H1 (cell line): ENCODE results near the gene DPH6. TPM values are rescaled to one million over a fixed set of nuclear protein-coding genes. Genes with fewer than 3 reads are reported as not detected.

ENCODE experiments used
- CTCF ChIA-PET: fragments of 300-600 bp; sonication (Branson Sonifier 250); formaldehyde crosslinking; loops from one replicate; lab custom pipeline; 2021; ENCODE audit not compliant: partially characterized antibody; lab: Charles Lee
- POLR2A ChIA-PET: fragments of 300-600 bp; sonication (Branson Sonifier 250); formaldehyde crosslinking; loops from one replicate; lab custom pipeline; 2021; ENCODE audit warnings: inconsistent platforms; ENCODE audit not compliant: partially characterized antibody; lab: Charles Lee
- DNase-seq, 2 experiments: peaks; one replicate each; pipeline versions ENCODE4 v3.0.0 to v3.0.0-alpha.2; 2010 to 2022; ENCODE audit warnings: low spot score in 2 of 2, low read depth in 1 of 2, mixed read lengths in 1 of 2
- FAIRE-seq: peaks from 2 replicates; lab custom pipeline; 2011; peaks lifted over from hg19 to GRCh38; lab: Jason Lieb, UNC
- H2AFZ ChIP-seq: 2 replicates; pipeline ENCODE4 v1.8.1; 2012; ENCODE audit warnings: low read length, inconsistent platforms
- H2AK5ac ChIP-seq: 2 replicates; pipeline ENCODE4 v1.6.1; 2013; ENCODE audit warnings: low read depth, low read length
- H2BK120ac ChIP-seq: replicated peaks from 2 replicates; pipeline ENCODE3; 2013; ENCODE audit warnings: low read depth, low read length, inconsistent platforms
- H2BK12ac ChIP-seq: 2 replicates; pipeline ENCODE4 v1.6.1; 2013; ENCODE audit warnings: low read depth, low read length
- H2BK15ac ChIP-seq: 2 replicates; pipeline ENCODE4 v1.6.1; 2013; ENCODE audit warnings: low read length
- H2BK20ac ChIP-seq: 2 replicates; pipeline ENCODE4 v1.6.1; 2013; ENCODE audit warnings: low read length
- H2BK5ac ChIP-seq: 2 replicates; pipeline ENCODE4 v1.6.1; 2013; ENCODE audit warnings: low read depth, low read length
- H3K14ac ChIP-seq: 2 replicates; pipeline ENCODE4 v1.6.1; 2013; ENCODE audit warnings: inconsistent platforms; ENCODE audit not compliant: insufficient read length
- H3K18ac ChIP-seq: 2 replicates; pipeline ENCODE4 v1.6.1; 2013; ENCODE audit warnings: low read length; ENCODE audit errors: extremely low read depth
- H3K23ac ChIP-seq: 2 replicates; pipeline ENCODE4 v1.6.1; 2013; ENCODE audit warnings: inconsistent platforms; ENCODE audit not compliant: insufficient read length
- H3K23me2 ChIP-seq: 2 replicates; pipeline ENCODE4 v1.6.1; 2013; ENCODE audit warnings: low read depth, low read length
- H3K27ac ChIP-seq: 2 replicates; pipeline ENCODE4 v1.6.1; 2011; ENCODE audit warnings: low read depth, low read length, inconsistent platforms
- H3K27me3 ChIP-seq, 4 experiments: replicated peaks in 1 of 4; 1 replicate in 1 of 4; 2 replicates in 3 of 4; pipeline versions ENCODE4 v1.6.1 to v1.8.1; 2011 to 2013; ENCODE audit warnings: low read length in 3 of 4, mild to moderate bottlenecking in 3 of 4, inconsistent platforms in 2 of 4, mixed read lengths in 2 of 4, moderate library complexity in 1 of 4; ENCODE audit not compliant: control insufficient read depth in 3 of 4, insufficient read depth in 3 of 4; ENCODE audit errors: extremely low read depth in 1 of 4
- H3K36me3 ChIP-seq, 4 experiments: 2 replicates each; pipeline versions ENCODE4 v1.6.1 to v1.8.1; 2011 to 2013; ENCODE audit warnings: mild to moderate bottlenecking in 4 of 4, low read length in 3 of 4, moderate library complexity in 2 of 4, control low read depth in 1 of 4, inconsistent platforms in 1 of 4; ENCODE audit not compliant: insufficient read depth in 4 of 4, control insufficient read depth in 2 of 4
- H3K4ac ChIP-seq: replicated peaks from 2 replicates; pipeline ENCODE3; 2013; ENCODE audit warnings: low read length, low read depth, mixed read lengths, inconsistent platforms; ENCODE audit not compliant: insufficient read length
- H3K4me1 ChIP-seq, 4 experiments: replicated peaks in 1 of 4; 1 replicate in 1 of 4; 2 replicates in 3 of 4; pipeline versions ENCODE4 v1.6.1 to v1.8.1; 2011 to 2013; ENCODE audit warnings: low read length in 3 of 4, inconsistent platforms in 2 of 4, mixed read lengths in 1 of 4; ENCODE audit not compliant: insufficient read depth in 4 of 4, control insufficient read depth in 3 of 4
- H3K4me2 ChIP-seq, 2 experiments: 2 replicates each; pipeline versions ENCODE4 v1.6.1 to v1.8.1; 2011 to 2013; ENCODE audit warnings: low read depth in 2 of 2, low read length in 2 of 2, control low read depth in 1 of 2, inconsistent platforms in 1 of 2, mild to moderate bottlenecking in 1 of 2; ENCODE audit not compliant: insufficient read depth in 1 of 2
- H3K4me3 ChIP-seq, 4 experiments: fragments of 200-600, 300-600 bp in 1 of 4; sonication (generic), shearing (Covaris generic), sonication (Bioruptor Twin) in 1 of 4; 2 replicates each; pipeline versions ENCODE4 v1.5.1 to v1.8.1; 2011 to 2016; ENCODE audit warnings: low read length in 4 of 4, low read depth in 3 of 4, control low read depth in 2 of 4, inconsistent platforms in 2 of 4, mild to moderate bottlenecking in 2 of 4, mixed read lengths in 1 of 4, moderate library complexity in 1 of 4; ENCODE audit not compliant: insufficient read depth in 2 of 4; ENCODE audit errors: extremely low read depth in 1 of 4
- H3K56ac ChIP-seq: replicated peaks from 2 replicates; pipeline ENCODE3; 2013; ENCODE audit warnings: low read depth, mild to moderate bottlenecking, mixed read lengths, low read length, inconsistent platforms; ENCODE audit not compliant: insufficient read length
- H3K79me1 ChIP-seq: 2 replicates; pipeline ENCODE4 v1.6.1; 2013; ENCODE audit warnings: low read depth, low read length, control low read depth
- H3K79me2 ChIP-seq, 2 experiments: 2 replicates each; pipeline versions ENCODE4 v1.6.1 to v1.8.1; 2012 to 2013; ENCODE audit warnings: low read length in 2 of 2, mild to moderate bottlenecking in 2 of 2, inconsistent platforms in 1 of 2; ENCODE audit not compliant: insufficient read depth in 2 of 2, control insufficient read depth in 1 of 2
- H3K9ac ChIP-seq, 4 experiments: replicated peaks in 1 of 4; 1 replicate in 1 of 4; 2 replicates in 3 of 4; pipeline versions ENCODE4 v1.6.1 to v1.8.1; 2011 to 2013; ENCODE audit warnings: low read depth in 3 of 4, low read length in 3 of 4, control low read depth in 2 of 4, mild to moderate bottlenecking in 2 of 4, moderate library complexity in 2 of 4, inconsistent platforms in 1 of 4; ENCODE audit errors: extremely low read depth in 1 of 4
- H3K9me3 ChIP-seq, 2 experiments: 2 replicates each; pipeline versions ENCODE4 v1.6.1 to v1.8.1; 2012 to 2013; ENCODE audit warnings: mild to moderate bottlenecking in 2 of 2, moderate library complexity in 2 of 2, control low read depth in 1 of 2, inconsistent platforms in 1 of 2, low read depth in 1 of 2, low read length in 1 of 2, mixed read lengths in 1 of 2; ENCODE audit not compliant: insufficient read depth in 2 of 2
- H4K20me1 ChIP-seq, 2 experiments: replicated peaks in 1 of 2; 2 replicates each; pipeline versions ENCODE3 to v1.8.1; 2011 to 2013; ENCODE audit warnings: inconsistent platforms in 2 of 2, low read length in 2 of 2, mild to moderate bottlenecking in 1 of 2; ENCODE audit not compliant: insufficient read depth in 2 of 2, control insufficient read depth in 1 of 2
- H4K5ac ChIP-seq: 2 replicates; pipeline ENCODE4 v1.6.1; 2013; ENCODE audit warnings: low read length, low read depth, mixed read lengths, inconsistent platforms; ENCODE audit not compliant: insufficient read length
- H4K8ac ChIP-seq: 2 replicates; pipeline ENCODE4 v1.8.0; 2013; ENCODE audit warnings: mild to moderate bottlenecking, moderate library complexity, low read length, inconsistent platforms; ENCODE audit not compliant: insufficient read depth; ENCODE audit errors: extremely low read depth
- H4K91ac ChIP-seq: replicated peaks from 2 replicates; pipeline ENCODE3; 2013; ENCODE audit warnings: low read length, mixed read lengths, inconsistent platforms; ENCODE audit not compliant: insufficient read length
- BCL11A ChIP-seq, 2 experiments: IDR thresholded peaks; one replicate each; pipeline ENCODE4 v1.6.1; 2011; ENCODE audit warnings: low read depth in 2 of 2, low read length in 2 of 2, mild to moderate bottlenecking in 2 of 2
- EGR1 ChIP-seq: IDR thresholded peaks from 2 replicates; pipeline ENCODE4 v1.6.1; 2011; ENCODE audit warnings: low read depth, low read length, borderline replicate concordance
- JUND ChIP-seq: IDR thresholded peaks from 2 replicates; pipeline ENCODE4 v1.6.1; 2011; ENCODE audit warnings: mild to moderate bottlenecking, improper control_type of control experiment, low read length
- KDM1A ChIP-seq: fragments of 200-600, 300-600 bp; sonication (generic); IDR thresholded peaks from 2 replicates; pipeline ENCODE4 v1.7.1; 2016; ENCODE audit warnings: mild to moderate bottlenecking, low read length, borderline replicate concordance
- MAFK ChIP-seq: IDR thresholded peaks from 2 replicates; pipeline ENCODE4 v1.6.1; 2012; ENCODE audit warnings: low read depth, mild to moderate bottlenecking, improper control_type of control experiment, low read length
- POU5F1 ChIP-seq: IDR thresholded peaks from 2 replicates; pipeline ENCODE4 v1.6.1; 2011; ENCODE audit warnings: low read depth, mild to moderate bottlenecking, low read length, moderate library complexity
- RNF2 ChIP-seq: fragments of 200-900, 300-1000 bp; sonication (generic); IDR thresholded peaks from 2 replicates; pipeline ENCODE4 v1.7.1; 2016; ENCODE audit warnings: borderline replicate concordance, low read depth, mild to moderate bottlenecking, antibody characterized with exemption, low read length; ENCODE audit not compliant: poor library complexity, severe bottlenecking; ENCODE audit errors: missing control alignments
- RXRA ChIP-seq: IDR thresholded peaks from 2 replicates; pipeline ENCODE4 v1.6.1; 2011; ENCODE audit warnings: low read depth, mild to moderate bottlenecking, low read length, moderate library complexity; ENCODE audit not compliant: insufficient read depth
- SP1 ChIP-seq: IDR thresholded peaks from 2 replicates; pipeline ENCODE4 v1.6.1; 2011; ENCODE audit warnings: low read depth, low read length
- SP4 ChIP-seq: IDR thresholded peaks from 2 replicates; pipeline ENCODE4 v1.6.1; 2012; ENCODE audit warnings: low read length, inconsistent platforms
- SRF ChIP-seq: IDR thresholded peaks from 2 replicates; pipeline ENCODE4 v1.6.1; 2011; ENCODE audit warnings: mild to moderate bottlenecking, low read depth, low read length, moderate library complexity
- TEAD4 ChIP-seq: IDR thresholded peaks from 2 replicates; pipeline ENCODE4 v1.6.1; 2012; ENCODE audit warnings: low read depth, low read length, inconsistent platforms, mixed read lengths
- YY1 ChIP-seq: IDR thresholded peaks from 2 replicates; pipeline ENCODE4 v1.6.1; 2011; ENCODE audit warnings: low read depth, mild to moderate bottlenecking, low read length
- ZNF274 ChIP-seq: IDR thresholded peaks from 2 replicates; pipeline ENCODE4 v1.7.0; 2012; ENCODE audit warnings: low read length, borderline replicate concordance; ENCODE audit errors: extremely low read depth
- WGBS, 2 experiments: shearing (Covaris generic) in 1 of 2; methylation state at CpG; one replicate each; pipeline versions ENCODE4 v1.1.6 to v1.1.7; 2013 to 2015; ENCODE audit warnings: low lambda C conversion rate in 2 of 2, mixed read lengths in 2 of 2, inconsistent platforms in 1 of 2, low coverage in 1 of 2, missing lambda C conversion rate in 1 of 2; ENCODE audit not compliant: insufficient replicate concordance in 2 of 2, insufficient coverage in 1 of 2, insufficient read length in 1 of 2; ENCODE audit errors: extremely low coverage in 1 of 2, missing lambda C conversion rate in 1 of 2; 5-methylcytosine and 5-hydroxymethylcytosine counted together
- polyA plus RNA-seq, 7 experiments: library from polyadenylated mRNA; depleted of rRNA in 3 of 7; stranded (reverse) in 5 of 7; unstranded in 2 of 7; fragments of >200 nt in 5 of 7; fragments of 200-250 nt in 2 of 7; gene quantifications; 1 replicate in 5 of 7; 2 replicates in 1 of 7; 4 replicates in 1 of 7; pipeline versions ENCODE4 v1.2.1 to v1.2.3, GENCODE V29; 2011 to 2013; ENCODE audit warnings: missing spikeins in 2 of 7, mixed read lengths in 2 of 7
- total RNA-seq: library from RNA; stranded (reverse); fragmentation: NEBNext Ultra II Directional; extraction: Animal tissue kit (Norgen Biotek cat#: 25700); gene quantifications from 2 replicates; pipeline ENCODE4 v1.2.1, GENCODE V29; 2021
- TF ChIP-seq, protein P1 (sequence below): IDR thresholded peaks from 2 replicates; pipeline ENCODE4 v1.6.1; 2012; ENCODE audit warnings: inconsistent platforms

The DPH6 gene
- total and polyA plus RNA-seq, 2 of the 8 experiments (the other 6 are each of a cell fraction or from before 2014, with no cell fraction given) = 21.6 to 30.5 TPM

DNA sequence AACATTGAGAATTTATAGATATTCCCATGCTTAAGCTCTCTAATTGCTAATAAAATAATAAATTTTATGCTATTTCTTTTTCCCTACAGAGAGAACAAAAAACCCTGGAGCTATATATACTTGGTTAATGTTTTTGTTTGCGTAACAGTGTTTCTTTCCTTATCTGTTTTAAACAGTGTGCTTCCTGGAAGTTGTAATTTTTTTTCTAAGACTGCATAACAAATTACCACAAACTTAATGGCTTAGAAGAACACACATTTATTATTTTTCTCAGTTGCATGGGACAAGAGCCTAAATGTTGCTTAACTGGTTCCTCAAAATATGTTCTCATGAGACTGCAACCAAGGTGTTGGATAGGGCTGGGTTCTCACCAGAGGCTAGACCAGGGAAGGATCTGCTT is 49.7 kb upstream of the DPH6 start:
- POLR2A ChIA-PET = no interaction called here
- no peak overlapping the region for H2BK20ac ChIP-seq
- no peaks in the 10 kb centered on the region for H3K27me3 ChIP-seq
- H3K79me2 ChIP-seq = no peaks in the 10 kb centered on the region
- CTCF ChIA-PET = no interaction called here
- no peaks in the 10 kb centered on the region for H3K79me1 ChIP-seq
- H2AK5ac ChIP-seq = no peak overlapping the region
- no peak overlapping the region for H3K4ac ChIP-seq
- FAIRE-seq (no peak), DNase-seq (no peak)
- no peak overlapping the region for H3K4me3 ChIP-seq
- H4K8ac ChIP-seq = no peak overlapping the region
- no peak overlapping the region for H3K56ac ChIP-seq
- no peak overlapping the region for H3K18ac ChIP-seq
- no peak overlapping the region for H3K23ac ChIP-seq
- H3K4me1 ChIP-seq = no peaks in the 10 kb centered on the region
- WGBS, 2 experiments = 87% methylated on average over 1 of the region's 1 CpG; no CpG with 5 or more reads in 1 of the 2 experiments
- no peak overlapping the region for H2BK120ac ChIP-seq
- no peak overlapping the region for H3K27ac ChIP-seq
- H2AFZ ChIP-seq = no peak overlapping the region
- no peak overlapping the region for H2BK15ac ChIP-seq
- H3K14ac ChIP-seq = no peak overlapping the region
- no peak overlapping the region for H4K91ac ChIP-seq
- no peak overlapping the region for H2BK12ac ChIP-seq
- H3K4me2 ChIP-seq = no peak overlapping the region
- no peak overlapping the region for H4K5ac ChIP-seq
- peaks cover 0 to 3% (median 0%) of the 10 kb centered on the region in 4 experiments; a peak in 1 of 8 replicates for H3K36me3 ChIP-seq
- H3K23me2 ChIP-seq = no peaks in the 10 kb centered on the region
- no peaks in the 10 kb centered on the region for H4K20me1 ChIP-seq
- H2BK5ac ChIP-seq = no peak overlapping the region
- 0 out of 4 replicates have a peak, but pooled peaks cover 0 to 3% of the 10 kb centered on the region in 2 experiments for H3K9me3 ChIP-seq
- TF ChIP-seq RXRA (no peak), POU5F1 (no peak), YY1 (no peak), KDM1A (no peak), EGR1 (no peak), SP4 (no peak), TEAD4 (no peak), SRF (no peak), RNF2 (no peak), ZNF274 (no peak), MAFK (no peak), BCL11A (IDR thresholded peaks at IDR 0.05; ENCODE audit: low read depth in 2 of 2, low read length in 2 of 2) (no peak), JUND (no peak), SP1 (no peak)
- TF ChIP-seq, protein P1, sequence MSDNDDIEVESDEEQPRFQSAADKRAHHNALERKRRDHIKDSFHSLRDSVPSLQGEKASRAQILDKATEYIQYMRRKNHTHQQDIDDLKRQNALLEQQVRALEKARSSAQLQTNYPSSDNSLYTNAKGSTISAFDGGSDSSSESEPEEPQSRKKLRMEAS = no peak
- no peak overlapping the region for H3K9ac ChIP-seq
